Lower leg skin (tissue), 3 donors: ENCODE results near the gene RGPD6.
"Not testable (repeated sequence)": the region's sequence is repeated elsewhere in the genome, so short reads cannot be mapped to it uniquely, and the experiment has no call there.

Source experiments
- POLR2A ChIP-seq, 2 donors: fragments of 450-650 bp; IDR thresholded peaks; one replicate each; pipeline ENCODE4 v1.6.1; 2016 to 2017; ENCODE audit warnings: antibody characterized with exemption in 2 of 2, mild to moderate bottlenecking in 1 of 2, moderate library complexity in 1 of 2
- TF ChIP-seq, protein P1 (sequence below), 3 donors: fragments of 450-650 bp; IDR thresholded peaks; one replicate each; pipeline ENCODE4 v1.5.1; 2016; ENCODE audit warnings: antibody characterized with exemption in 3 of 3, mild to moderate bottlenecking in 3 of 3, moderate library complexity in 2 of 3

DNA sequence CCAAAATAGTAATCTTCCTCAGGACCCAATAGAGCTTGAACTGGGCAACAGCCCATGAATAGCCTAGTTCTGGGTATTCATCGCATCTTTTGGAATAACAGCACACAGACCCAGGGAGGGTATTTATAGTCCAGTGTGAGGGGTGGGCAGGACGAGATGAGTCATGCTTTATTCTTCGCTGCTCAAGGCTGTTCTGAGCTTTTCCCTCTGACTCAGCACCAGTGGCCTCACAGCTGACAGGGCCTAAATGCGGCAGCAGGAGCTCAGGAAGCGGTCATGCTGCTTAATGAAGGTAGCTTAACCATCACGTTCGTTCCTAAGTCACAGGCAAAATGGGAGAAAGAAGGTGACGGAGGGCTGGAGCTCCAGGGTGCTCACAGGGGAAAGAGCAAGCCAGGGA, 111.7 kb downstream of the RGPD6 start:
- TF ChIP-seq, protein P1, sequence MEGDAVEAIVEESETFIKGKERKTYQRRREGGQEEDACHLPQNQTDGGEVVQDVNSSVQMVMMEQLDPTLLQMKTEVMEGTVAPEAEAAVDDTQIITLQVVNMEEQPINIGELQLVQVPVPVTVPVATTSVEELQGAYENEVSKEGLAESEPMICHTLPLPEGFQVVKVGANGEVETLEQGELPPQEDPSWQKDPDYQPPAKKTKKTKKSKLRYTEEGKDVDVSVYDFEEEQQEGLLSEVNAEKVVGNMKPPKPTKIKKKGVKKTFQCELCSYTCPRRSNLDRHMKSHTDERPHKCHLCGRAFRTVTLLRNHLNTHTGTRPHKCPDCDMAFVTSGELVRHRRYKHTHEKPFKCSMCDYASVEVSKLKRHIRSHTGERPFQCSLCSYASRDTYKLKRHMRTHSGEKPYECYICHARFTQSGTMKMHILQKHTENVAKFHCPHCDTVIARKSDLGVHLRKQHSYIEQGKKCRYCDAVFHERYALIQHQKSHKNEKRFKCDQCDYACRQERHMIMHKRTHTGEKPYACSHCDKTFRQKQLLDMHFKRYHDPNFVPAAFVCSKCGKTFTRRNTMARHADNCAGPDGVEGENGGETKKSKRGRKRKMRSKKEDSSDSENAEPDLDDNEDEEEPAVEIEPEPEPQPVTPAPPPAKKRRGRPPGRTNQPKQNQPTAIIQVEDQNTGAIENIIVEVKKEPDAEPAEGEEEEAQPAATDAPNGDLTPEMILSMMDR (IDR thresholded peaks at IDR 0.05) = not testable (repeated sequence)
- TF ChIP-seq POLR2A (IDR thresholded peaks at IDR 0.05) = not testable (repeated sequence)
